B cell (primary cell): Measurements from ENCODE around the gene SLC24A1. TPM values are rescaled to one million over a fixed set of nuclear protein-coding genes. Genes with fewer than 3 reads are reported as not detected.
A peak's percentile ranks its signal among the peaks of the same experiment; 100 is the strongest.

Source experiments
- ATAC-seq: fragments of 200-7000 bp; cut with Tn5 transposase; one replicate; pipeline ENCODE4 v1.10.0; 2021; ENCODE audit warnings: low read depth, mild to moderate bottlenecking, moderate number of reproducible peaks, moderate library complexity
- CTCF ChIA-PET: fragments of 350-600 bp; sonication (Branson Sonifier 250); formaldehyde crosslinking; loops from one replicate; lab custom pipeline; 2021; ENCODE audit warnings: antibody characterized with exemption, inconsistent platforms; lab: Charles Lee
- POLR2A ChIA-PET: fragments of 350-600 bp; sonication (Branson Sonifier 250); formaldehyde crosslinking; loops from one replicate; lab custom pipeline; 2021; ENCODE audit warnings: antibody characterized with exemption; lab: Charles Lee
- DNase-seq: peaks from one replicate; pipeline ENCODE4 v3.0.0; 2013
- H2AFZ ChIP-seq: 2 replicates; pipeline ENCODE4 v1.6.1; 2012; ENCODE audit warnings: mild to moderate bottlenecking, low read depth, low read length; ENCODE audit not compliant: insufficient read depth, poor library complexity, severe bottlenecking
- H3K27ac ChIP-seq, 2 donors: 1 replicate in 1 of 2; 2 replicates in 1 of 2; pipeline ENCODE4 v1.5.1; 2012 to 2013; ENCODE audit warnings: low read length in 2 of 2, mild to moderate bottlenecking in 2 of 2, moderate library complexity in 1 of 2
- H3K27me3 ChIP-seq, 4 experiments: fragments of 200-600 bp in 1 of 4; sonication (generic) in 1 of 4; replicated peaks in 1 of 4; 1 replicate in 2 of 4; 2 replicates in 2 of 4; pipeline versions ENCODE4 v1.6.1 to v1.7.0; 2013 to 2016; ENCODE audit warnings: low read length in 3 of 4, mild to moderate bottlenecking in 2 of 4, mixed read lengths in 1 of 4, moderate library complexity in 1 of 4; ENCODE audit not compliant: insufficient read depth in 4 of 4, control insufficient read depth in 3 of 4; ENCODE audit errors: control extremely low read depth in 1 of 4
- H3K36me3 ChIP-seq, 2 experiments: replicated peaks in 1 of 2; 1 replicate in 1 of 2; 2 replicates in 1 of 2; pipeline versions ENCODE4 v1.6.1 to v1.7.1; 2013; ENCODE audit warnings: low read length in 1 of 2; ENCODE audit not compliant: insufficient read depth in 2 of 2, control insufficient read depth in 1 of 2; ENCODE audit errors: control extremely low read depth in 1 of 2, extremely low read depth in 1 of 2
- H3K4me1 ChIP-seq, 2 donors: fragments of 200-600 bp in 1 of 2; sonication (generic) in 1 of 2; 1 replicate in 1 of 2; 2 replicates in 1 of 2; pipeline versions ENCODE4 v1.5.1 to v1.6.1; 2013 to 2017; ENCODE audit warnings: low read length in 2 of 2; ENCODE audit not compliant: control insufficient read depth in 2 of 2, insufficient read depth in 2 of 2
- H3K4me2 ChIP-seq: replicated peaks from 2 replicates; pipeline ENCODE3; 2012; ENCODE audit warnings: mild to moderate bottlenecking, low read depth, low read length; ENCODE audit not compliant: poor library complexity, severe bottlenecking
- H3K4me3 ChIP-seq, 5 experiments: fragments of 200-600 bp in 1 of 5; sonication (generic) in 1 of 5; 1 replicate in 3 of 5; 2 replicates in 2 of 5; pipeline versions ENCODE4 v1.5.1 to v1.7.0; 2011 to 2016; ENCODE audit warnings: low read length in 4 of 5, mild to moderate bottlenecking in 4 of 5, low read depth in 2 of 5, control low read depth in 1 of 5, moderate library complexity in 1 of 5; ENCODE audit not compliant: insufficient read depth in 1 of 5; ENCODE audit errors: control extremely low read depth in 1 of 5, extremely low read depth in 1 of 5
- H3K79me2 ChIP-seq: fragments of 200-600 bp; sonication (generic); one replicate; pipeline ENCODE4 v1.6.0; 2016; ENCODE audit warnings: low read length; ENCODE audit not compliant: control insufficient read depth, insufficient read depth
- H3K9ac ChIP-seq: fragments of 200-600 bp; sonication (generic); 2 replicates; pipeline ENCODE4 v1.6.1; 2017; ENCODE audit warnings: mild to moderate bottlenecking, low read length, moderate library complexity
- H3K9me3 ChIP-seq, 3 donors: one replicate each; pipeline versions ENCODE4 v1.6.1 to v1.7.1; 2013; ENCODE audit warnings: low read length in 2 of 3; ENCODE audit not compliant: control insufficient read depth in 2 of 3, insufficient read depth in 1 of 3; ENCODE audit errors: control extremely low read depth in 1 of 3
- H4K20me1 ChIP-seq: 2 replicates; pipeline ENCODE4 v1.6.0; 2012; ENCODE audit warnings: mild to moderate bottlenecking, low read length; ENCODE audit not compliant: insufficient read depth, control insufficient read depth, poor library complexity, severe bottlenecking
- H3K27ac Mint-ChIP-seq: one replicate; pipeline ENCODE4 v1.8.0; 2021; ENCODE audit warnings: mixed read lengths
- H3K27me3 Mint-ChIP-seq: one replicate; pipeline ENCODE4 v1.8.0; 2021; ENCODE audit warnings: mixed read lengths
- H3K4me1 Mint-ChIP-seq: one replicate; pipeline ENCODE4 v1.8.0; 2021; ENCODE audit warnings: mixed read lengths
- H3K4me3 Mint-ChIP-seq: one replicate; pipeline ENCODE4 v1.8.0; 2021; ENCODE audit warnings: mixed read lengths
- H3K9me3 Mint-ChIP-seq: one replicate; pipeline ENCODE4 v1.8.0; 2022; ENCODE audit warnings: mixed read lengths; ENCODE audit not compliant: insufficient read depth
- CTCF ChIP-seq: fragments of 200-600 bp; IDR thresholded peaks from one replicate; pipeline ENCODE4 v1.8.0; 2022; ENCODE audit warnings: antibody characterized with exemption, mild to moderate bottlenecking
- EZH2 ChIP-seq: IDR thresholded peaks from 2 replicates; pipeline ENCODE4 v1.6.1; 2012; ENCODE audit warnings: borderline replicate concordance, low read depth, mild to moderate bottlenecking, moderate library complexity, low read length; ENCODE audit not compliant: insufficient read depth, poor library complexity, severe bottlenecking
- WGBS: methylation state at CpG from one replicate; pipeline ENCODE4 v1.1.5; 2013; ENCODE audit warnings: missing lambda C conversion rate; ENCODE audit not compliant: insufficient coverage; 5-methylcytosine and 5-hydroxymethylcytosine counted together
- intact Hi-C: fragments of 100-400 bp; cut with micrococcal nuclease; formaldehyde crosslinking; loops from one replicate; pipeline ENCODE4 v1.10.0; 2022
- polyA plus RNA-seq: library from polyadenylated mRNA; depleted of rRNA; stranded (reverse); fragments of >200 nt; gene quantifications from 2 replicates; pipeline ENCODE4 v1.2.3, GENCODE V29; 2012
- total RNA-seq, 2 donors: library from RNA; stranded (reverse); fragments of 120-200 nt in 1 of 2; gene quantifications; 1 replicate in 1 of 2; 2 replicates in 1 of 2; pipeline versions ENCODE4 v1.2.3 to v1.2.4, GENCODE V29; 2013 to 2022

Gene SLC24A1
- total and polyA plus RNA-seq, 2 donors (not counting 1 experiment from before 2014, with no cell fraction given): 1.7 to 6.7 TPM

- no peak overlapping the region for H3K4me3 Mint-ChIP-seq
- no peak for ATAC-seq
- H3K27ac Mint-ChIP-seq: no peak overlapping the region
- Histone ChIP-seq H3K4me1 (no peaks in the 10 kb centered on the region), H3K36me3 (peaks cover 19 to 50% of the 10 kb centered on the region in 2 experiments), H4K20me1 (no peaks in the 10 kb centered on the region), H3K27ac (no peak overlapping the region), H3K79me2 (no peaks in the 10 kb centered on the region), H3K27me3 (no peaks in the 10 kb centered on the region), H2AFZ (no peak overlapping the region), H3K4me2 (no peak overlapping the region), H3K9me3 (peaks cover 0 to 6% (median 2%) of the 10 kb centered on the region in 3 donors), H3K4me3 (no peak overlapping the region), H3K9ac (no peak overlapping the region)
- intact Hi-C loops: no loop called here
- no CpG with 5 or more reads among the region's 1 CpG for WGBS
- TF ChIP-seq CTCF (no peak), EZH2 (no peak)
- CTCF ChIA-PET: no interaction called here
- POLR2A ChIA-PET: no interaction called here
- H3K27me3 Mint-ChIP-seq: no peaks in the 10 kb centered on the region
- H3K9me3 Mint-ChIP-seq: peaks cover 5% of the 10 kb centered on the region
- no peak for DNase-seq
- H3K4me1 Mint-ChIP-seq: no peaks in the 10 kb centered on the region
Observed at GRCh38 chr15:65688462-65688861, 66.7 kb downstream of the SLC24A1 start.

GRCh38 chr15:65690173-65690572 is 68.4 kb downstream of the SLC24A1 start:
- CTCF ChIA-PET: interaction anchor here (1.2 kb wide), 1 partner anchor 10 kb away, joined by 3 read pairs; no protein-coding TSS in a partner anchor
- no peak overlapping the region for H2AFZ ChIP-seq
- no peaks in the 10 kb centered on the region for H3K27me3 Mint-ChIP-seq
- intact Hi-C loops: no loop called here
- peaks cover 5% of the 10 kb centered on the region for H3K9me3 Mint-ChIP-seq
- H3K79me2 ChIP-seq: no peaks in the 10 kb centered on the region
- ATAC-seq (no peak), DNase-seq (no peak)
- no peak overlapping the region for H3K4me3 Mint-ChIP-seq
- H3K27me3 ChIP-seq: no peaks in the 10 kb centered on the region
- H3K27ac Mint-ChIP-seq: peak overlapping the region; percentile 20
- H3K4me1 Mint-ChIP-seq: no peaks in the 10 kb centered on the region
- H4K20me1 ChIP-seq: no peaks in the 10 kb centered on the region
- H3K4me3 ChIP-seq: no peak overlapping the region
- H3K4me1 ChIP-seq: no peaks in the 10 kb centered on the region
- POLR2A ChIA-PET: no interaction called here
- H3K4me2 ChIP-seq: no peak overlapping the region
- no CpG with 5 or more reads among the region's 1 CpG for WGBS
- peaks cover 19 to 58% of the 10 kb centered on the region in 2 experiments for H3K36me3 ChIP-seq
- H3K9me3 ChIP-seq: peaks cover 0 to 6% (median 2%) of the 10 kb centered on the region in 3 donors
- TF ChIP-seq CTCF (no peak), EZH2 (no peak)
- no peak overlapping the region for H3K9ac ChIP-seq
- no peak overlapping the region for H3K27ac ChIP-seq
